Endothelial cell of umbilical vein (primary cell): ENCODE results near the gene STXBP2. TPM values are rescaled to one million over a fixed set of nuclear protein-coding genes. Genes with fewer than 3 reads are reported as not detected.

ENCODE experiments used
- BruUV-seq: library from RNA; stranded (reverse); fragments of 400-500 nt; replicated peaks from 2 replicates; lab custom pipeline; 2021; lab: Mats Ljungman, UMichigan
- CTCF ChIA-PET: fragments of 300-600, 350-600 bp; sonication (Branson Sonifier 250); formaldehyde crosslinking; loops from one replicate; lab custom pipeline; 2021; ENCODE audit warnings: antibody characterized with exemption, inconsistent platforms; lab: Charles Lee
- POLR2A ChIA-PET: fragments of 300-600, 350-600 bp; sonication (Branson Sonifier 250); formaldehyde crosslinking; loops from one replicate; lab custom pipeline; 2021; ENCODE audit warnings: antibody characterized with exemption, inconsistent platforms; lab: Charles Lee
- DNase-seq: peaks from one replicate; pipeline ENCODE4 v3.0.0-alpha.2; 2011; ENCODE audit warnings: low read depth, low spot score
- FAIRE-seq: peaks from 2 replicates; lab custom pipeline; 2011; peaks lifted over from hg19 to GRCh38; lab: Jason Lieb, UNC
- H2AFZ ChIP-seq: 2 replicates; pipeline ENCODE4 v1.6.0; 2012; ENCODE audit warnings: low read depth, low read length, control low read depth, inconsistent platforms
- H3K27ac ChIP-seq: 2 replicates; pipeline ENCODE4 v1.5.1; 2011; ENCODE audit warnings: low read depth, mild to moderate bottlenecking, control low read depth, low read length, moderate library complexity; ENCODE audit not compliant: insufficient read depth
- H3K27me3 ChIP-seq, 2 experiments: 2 replicates each; pipeline versions ENCODE4 v1.6.0 to v1.6.1; 2011; ENCODE audit warnings: low read length in 2 of 2, mixed read lengths in 1 of 2; ENCODE audit not compliant: control insufficient read depth in 2 of 2, insufficient read depth in 2 of 2
- H3K36me3 ChIP-seq, 2 experiments: 2 replicates in 1 of 2; 3 replicates in 1 of 2; pipeline ENCODE4 v1.5.1; 2011; ENCODE audit warnings: low read length in 2 of 2, mild to moderate bottlenecking in 1 of 2, moderate library complexity in 1 of 2; ENCODE audit not compliant: control insufficient read depth in 2 of 2, insufficient read depth in 2 of 2; ENCODE audit errors: extremely low read depth in 1 of 2
- H3K4me1 ChIP-seq: 3 replicates; pipeline ENCODE4 v1.5.1; 2011; ENCODE audit warnings: mild to moderate bottlenecking, low read length; ENCODE audit not compliant: control insufficient read depth, insufficient read depth; ENCODE audit errors: extremely low read depth
- H3K4me2 ChIP-seq: 2 replicates; pipeline ENCODE4 v1.6.1; 2011; ENCODE audit warnings: low read length, control low read depth, mixed read lengths; ENCODE audit not compliant: insufficient read depth
- H3K4me3 ChIP-seq, 3 experiments: fragments of 200-600 bp in 1 of 3; sonication (generic), shearing (Covaris generic) in 1 of 3; replicated peaks in 1 of 3; 2 replicates each; pipeline ENCODE4 v1.5.1; 2011 to 2016; ENCODE audit warnings: control low read depth in 3 of 3, low read length in 3 of 3, mild to moderate bottlenecking in 2 of 3, inconsistent platforms in 1 of 3, low read depth in 1 of 3, moderate library complexity in 1 of 3; ENCODE audit not compliant: insufficient read depth in 1 of 3
- H3K79me2 ChIP-seq: 2 replicates; pipeline ENCODE4 v1.6.0; 2012; ENCODE audit warnings: low read length, inconsistent platforms; ENCODE audit not compliant: control insufficient read depth, insufficient read depth
- H3K9ac ChIP-seq: replicated peaks from 2 replicates; pipeline ENCODE3; 2011; ENCODE audit warnings: low read length, control low read depth; ENCODE audit not compliant: insufficient read depth; ENCODE audit errors: extremely low read depth
- H3K9me1 ChIP-seq: replicated peaks from 3 replicates; pipeline ENCODE4 v1.6.0; 2011; ENCODE audit warnings: mild to moderate bottlenecking, low read length; ENCODE audit not compliant: control insufficient read depth, insufficient read depth; ENCODE audit errors: extremely low read depth
- H3K9me3 ChIP-seq: replicated peaks from 2 replicates; pipeline ENCODE4 v1.5.1; 2012; ENCODE audit warnings: low read length, inconsistent platforms; ENCODE audit not compliant: control insufficient read depth, insufficient read depth
- H4K20me1 ChIP-seq: replicated peaks from 2 replicates; pipeline ENCODE3; 2011; ENCODE audit warnings: mild to moderate bottlenecking, low read length; ENCODE audit not compliant: control insufficient read depth, insufficient read depth; ENCODE audit errors: extremely low read depth
- EZH2 ChIP-seq: IDR thresholded peaks from 2 replicates; pipeline ENCODE4 v1.6.1; 2012; ENCODE audit warnings: borderline replicate concordance, low read depth, mild to moderate bottlenecking, moderate library complexity, low read length, inconsistent platforms; ENCODE audit not compliant: severe bottlenecking
- FOS ChIP-seq: IDR thresholded peaks from 2 replicates; pipeline ENCODE4 v1.6.1; 2011; ENCODE audit warnings: mild to moderate bottlenecking, low read length, moderate library complexity, borderline replicate concordance; ENCODE audit not compliant: insufficient read depth
- GATA2 ChIP-seq: IDR thresholded peaks from 2 replicates; pipeline ENCODE4 v1.7.0; 2011; ENCODE audit warnings: low read depth, mild to moderate bottlenecking, moderate library complexity, mixed read lengths, low read length; ENCODE audit not compliant: insufficient read length, insufficient read depth
- JUN ChIP-seq: IDR thresholded peaks from 2 replicates; pipeline ENCODE4 v1.6.1; 2011; ENCODE audit warnings: borderline replicate concordance, low read depth; ENCODE audit not compliant: insufficient read length, insufficient read depth
- MYC ChIP-seq: IDR thresholded peaks from one replicate; pipeline ENCODE4 v1.6.1; 2011; ENCODE audit warnings: mild to moderate bottlenecking, low read depth, low read length
- POLR2A ChIP-seq: IDR thresholded peaks from 2 replicates; pipeline ENCODE4 v1.6.1; 2012; ENCODE audit warnings: low read depth, mild to moderate bottlenecking, control low read depth, low read length
- POLR2AphosphoS5 ChIP-seq: IDR thresholded peaks from 2 replicates; pipeline ENCODE4 v1.6.1; 2012; ENCODE audit warnings: low read depth, mild to moderate bottlenecking, control low read depth, low read length, moderate library complexity; ENCODE audit not compliant: insufficient read depth
- dilution Hi-C: fragments of 300-500 bp; cut with MboI; formaldehyde crosslinking; loops from one replicate; pipeline ENCODE4 v1.15.0; 2019; ENCODE audit warnings: low sequenced_read_pairs; ENCODE audit not compliant: extremely low pct_ligation_motif_present
- intact Hi-C: fragments of 100-400 bp; cut with micrococcal nuclease; formaldehyde crosslinking; loops from one replicate; pipeline ENCODE4 v1.10.0; 2022
- polyA plus RNA-seq, 4 experiments: library from polyadenylated mRNA; depleted of rRNA in 3 of 4; stranded (reverse) in 3 of 4; unstranded in 1 of 4; fragments of >200 nt; gene quantifications; 2 replicates each; pipeline versions ENCODE4 v1.2.1 to v1.2.3, GENCODE V29; 2011 to 2012; ENCODE audit warnings: missing spikeins in 1 of 4
- total RNA-seq: library from RNA; stranded (reverse); gene quantifications from 2 replicates; pipeline ENCODE4 v1.2.3, GENCODE V29; 2021
- TF ChIP-seq, protein P1 (sequence below): IDR thresholded peaks from 2 replicates; pipeline ENCODE4 v1.6.1; 2011; ENCODE audit not compliant: insufficient read depth, insufficient read length
- TF ChIP-seq, protein P2 (sequence below), 2 donors: IDR thresholded peaks; 1 replicate in 1 of 2; 2 replicates in 1 of 2; pipeline ENCODE4 v1.5.1; 2011; ENCODE audit warnings: low read length in 2 of 2, mild to moderate bottlenecking in 2 of 2, moderate library complexity in 2 of 2, control low read depth in 1 of 2, inconsistent platforms in 1 of 2, low read depth in 1 of 2; ENCODE audit not compliant: insufficient read depth in 1 of 2; ENCODE audit errors: extremely low read depth in 1 of 2

The STXBP2 gene
- total and polyA plus RNA-seq, 2 donors (not counting 3 experiments of a cell fraction or from before 2014, with no cell fraction given), result 70.0 to 105 TPM

DNA sequence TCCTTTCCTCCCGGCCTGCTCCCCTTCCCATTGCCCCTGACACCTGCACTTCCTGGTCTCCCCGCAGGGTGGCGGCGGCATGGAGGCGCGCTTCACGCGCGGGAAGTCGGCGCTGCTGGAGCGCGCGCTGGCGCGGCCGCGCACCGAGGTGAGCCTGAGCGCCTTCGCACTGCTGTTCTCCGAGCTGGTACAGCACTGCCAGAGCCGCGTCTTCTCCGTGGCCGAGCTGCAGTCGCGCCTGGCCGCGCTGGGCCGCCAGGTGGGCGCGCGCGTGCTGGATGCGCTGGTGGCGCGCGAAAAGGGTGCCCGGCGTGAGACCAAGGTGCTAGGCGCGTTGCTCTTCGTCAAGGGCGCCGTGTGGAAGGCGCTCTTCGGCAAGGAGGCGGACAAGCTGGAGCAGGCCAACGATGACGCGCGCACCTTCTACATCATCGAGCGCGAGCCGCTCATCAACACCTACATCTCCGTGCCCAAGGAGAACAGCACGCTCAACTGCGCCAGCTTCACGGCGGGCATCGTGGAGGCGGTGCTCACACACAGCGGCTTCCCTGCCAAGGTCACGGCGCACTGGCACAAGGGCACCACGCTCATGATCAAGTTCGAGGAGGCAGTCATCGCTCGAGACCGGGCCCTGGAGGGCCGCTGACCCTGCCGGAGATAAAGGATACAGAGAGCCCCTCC is 45.4 kb downstream of the STXBP2 start:
- Histone ChIP-seq H3K9ac (no peak overlapping the region), H4K20me1 (no peaks in the 10 kb centered on the region), H3K9me1 (no peaks in the 10 kb centered on the region), H3K4me1 (peaks cover 7% of the 10 kb centered on the region), H3K27ac (no peak overlapping the region), H2AFZ (no peak overlapping the region), H3K79me2 (peaks cover 21% of the 10 kb centered on the region), H3K4me2 (peak overlapping the region; percentile 65), H3K27me3 (no peaks in the 10 kb centered on the region), H3K36me3 (peaks cover 0 to 3% of the 10 kb centered on the region in 2 experiments), H3K4me3 (peak overlapping the region in 2 of 3 experiments; percentile 49 to 100), H3K9me3 (no peaks in the 10 kb centered on the region)
- dilution Hi-C loops, result no loop called here
- TSS peak; percentile 30 for BruUV-seq
- DNase-seq (no peak), FAIRE-seq (no peak)
- TF ChIP-seq, protein P1, sequence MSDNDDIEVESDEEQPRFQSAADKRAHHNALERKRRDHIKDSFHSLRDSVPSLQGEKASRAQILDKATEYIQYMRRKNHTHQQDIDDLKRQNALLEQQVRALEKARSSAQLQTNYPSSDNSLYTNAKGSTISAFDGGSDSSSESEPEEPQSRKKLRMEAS, result no peak
- no peak for TF ChIP-seq POLR2A
- TF ChIP-seq JUN, result no peak
- no peak for TF ChIP-seq MYC
- TF ChIP-seq, protein P2, sequence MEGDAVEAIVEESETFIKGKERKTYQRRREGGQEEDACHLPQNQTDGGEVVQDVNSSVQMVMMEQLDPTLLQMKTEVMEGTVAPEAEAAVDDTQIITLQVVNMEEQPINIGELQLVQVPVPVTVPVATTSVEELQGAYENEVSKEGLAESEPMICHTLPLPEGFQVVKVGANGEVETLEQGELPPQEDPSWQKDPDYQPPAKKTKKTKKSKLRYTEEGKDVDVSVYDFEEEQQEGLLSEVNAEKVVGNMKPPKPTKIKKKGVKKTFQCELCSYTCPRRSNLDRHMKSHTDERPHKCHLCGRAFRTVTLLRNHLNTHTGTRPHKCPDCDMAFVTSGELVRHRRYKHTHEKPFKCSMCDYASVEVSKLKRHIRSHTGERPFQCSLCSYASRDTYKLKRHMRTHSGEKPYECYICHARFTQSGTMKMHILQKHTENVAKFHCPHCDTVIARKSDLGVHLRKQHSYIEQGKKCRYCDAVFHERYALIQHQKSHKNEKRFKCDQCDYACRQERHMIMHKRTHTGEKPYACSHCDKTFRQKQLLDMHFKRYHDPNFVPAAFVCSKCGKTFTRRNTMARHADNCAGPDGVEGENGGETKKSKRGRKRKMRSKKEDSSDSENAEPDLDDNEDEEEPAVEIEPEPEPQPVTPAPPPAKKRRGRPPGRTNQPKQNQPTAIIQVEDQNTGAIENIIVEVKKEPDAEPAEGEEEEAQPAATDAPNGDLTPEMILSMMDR (IDR thresholded peaks at IDR 0.05; ENCODE audit: extremely low read depth in 1 of 2, insufficient read depth in 1 of 2, low read depth in 1 of 2, low read length in 2 of 2), result no peak
- no peak for TF ChIP-seq GATA2
- TF ChIP-seq EZH2, result no peak
- no peak for TF ChIP-seq POLR2AphosphoS5
- no peak for TF ChIP-seq FOS
- CTCF ChIA-PET, result interaction anchor here (1.3 to 2.5 kb wide), 2 partner anchors 113 to 116 kb away, joined by 4 to 137 read pairs; no protein-coding TSS in a partner anchor
- intact Hi-C loops, result loop anchor here (5.0 kb wide), 2 partner anchors 170 to 240 kb away; partner anchors contain the start of gene SNAPC2
- POLR2A ChIA-PET, result no interaction called here
